Activated CD8-positive, alpha-beta memory T cell treated with anti-CD3 and anti-CD28 coated beads for 1 hour (primary cell): ENCODE data around the gene RESF1.
A peak's percentile ranks its signal among the peaks of the same experiment; 100 is the strongest.
"Not testable (repeated sequence)": the region's sequence is repeated elsewhere in the genome, so short reads cannot be mapped to it uniquely, and the experiment has no call there.

Experiments used
- DNase-seq, 2 donors: peaks; one replicate each; pipeline ENCODE4 v3.0.0-alpha.2; 2020; ENCODE audit warnings: low read depth in 1 of 2; ENCODE audit errors: extremely low read depth in 1 of 2

RESF1 gene

GRCh38 chr12:31959161-31959700 is at the start of gene RESF1:
Gene RESF1 (plus strand): TSS chr12:31959415. CDS start chr12:31980956, 21,541 bp downstream.
- DNase-seq = peak; percentile 70 to 74

- DNase-seq = no peak
Measured at GRCh38 chr12:31914927-31915326, 44.3 kb upstream of the RESF1 start.

GRCh38 chr12:31915446-31915845 is 43.8 kb upstream of the RESF1 start:
- DNase-seq = no peak

- no peak for DNase-seq
Measured at GRCh38 chr12:31922341-31923062, 36.7 kb upstream of the RESF1 start.

- DNase-seq = no peak
Measured at GRCh38 chr12:31923063-31923412, 36.2 kb upstream of the RESF1 start.

- no peak for DNase-seq
Measured at GRCh38 chr12:31928246-31929026, 30.8 kb upstream of the RESF1 start.

GRCh38 chr12:31929027-31929526 is 30.1 kb upstream of the RESF1 start:
- no peak for DNase-seq

GRCh38 chr12:31931796-31932715 is 27.2 kb upstream of the RESF1 start:
- peak in 1 of 2 donors; percentile 11 for DNase-seq

GRCh38 chr12:31944299-31944698 is 14.9 kb upstream of the RESF1 start:
- DNase-seq = no peak

- DNase-seq = no peak
Measured at GRCh38 chr12:31947971-31948370, 11.2 kb upstream of the RESF1 start.

GRCh38 chr12:31948697-31949359 is 10.4 kb upstream of the RESF1 start:
- DNase-seq = not testable (repeated sequence)

- no peak for DNase-seq
Measured at GRCh38 chr12:31950088-31950487, 9.1 kb upstream of the RESF1 start.

GRCh38 chr12:31950492-31950891 is 8.7 kb upstream of the RESF1 start:
- no peak for DNase-seq

GRCh38 chr12:31951008-31951407 is 8.2 kb upstream of the RESF1 start:
- DNase-seq = no peak

GRCh38 chr12:31951939-31952338 is 7.3 kb upstream of the RESF1 start:
- DNase-seq = no peak

- DNase-seq = no peak
Measured at GRCh38 chr12:31952418-31952817, 6.8 kb upstream of the RESF1 start.

GRCh38 chr12:31954925-31955858 is 4.0 kb upstream of the RESF1 start:
- no peak for DNase-seq

GRCh38 chr12:31958569-31959160 is 550 bp upstream of the RESF1 start:
- DNase-seq = no peak
